Keratinocyte (primary cell): ENCODE data around the gene PLEKHD1.

Source experiments
- CTCF ChIP-seq, 3 experiments: IDR thresholded peaks in 1 of 3; conservative IDR thresholded peaks in 1 of 3; optimal IDR thresholded peaks in 1 of 3; 2 replicates in 2 of 3; 3 replicates in 1 of 3; pipeline versions ENCODE3 to v1.5.1; 2011; ENCODE audit warnings: low read length in 3 of 3, mild to moderate bottlenecking in 3 of 3, moderate library complexity in 2 of 3, control low read depth in 1 of 3, inconsistent platforms in 1 of 3; ENCODE audit not compliant: insufficient read depth in 2 of 3; ENCODE audit errors: extremely low read depth in 1 of 3
- EZH2 ChIP-seq: IDR thresholded peaks from one replicate; pipeline ENCODE4 v1.6.1; 2012; ENCODE audit warnings: inconsistent platforms, mild to moderate bottlenecking, low read length, moderate library complexity

- TF ChIP-seq CTCF (optimal IDR thresholded peaks at IDR 0.05 in 1 of 3, IDR thresholded peaks at IDR 0.05 in 1 of 3, conservative IDR thresholded peaks at IDR 0.05 in 1 of 3; ENCODE audit: extremely low read depth in 1 of 3, insufficient read depth in 2 of 3, low read length in 3 of 3), result peak; percentile 51 to 72 (median 66)
- TF ChIP-seq EZH2, result no peak
These were observed 63.3 kb downstream of the PLEKHD1 start for GRCh38 chr14:69547701-69548348.
